H7 (cell line): ENCODE data around the gene TMEM217. TPM values are rescaled to one million over a fixed set of nuclear protein-coding genes. Genes with fewer than 3 reads are reported as not detected.
A peak's percentile ranks its signal among the peaks of the same experiment; 100 is the strongest.

Experiments
- DNase-seq: peaks from one replicate; pipeline ENCODE4 v3.0.0; 2012
- H3K27me3 ChIP-seq: 2 replicates; pipeline ENCODE4 v1.6.0; 2011; ENCODE audit warnings: mild to moderate bottlenecking, low read length; ENCODE audit not compliant: control insufficient read depth, insufficient read depth
- H3K36me3 ChIP-seq: replicated peaks from 2 replicates; pipeline ENCODE4 v1.5.1; 2011; ENCODE audit warnings: low read length; ENCODE audit not compliant: control insufficient read depth, insufficient read depth
- H3K4me3 ChIP-seq: 2 replicates; pipeline ENCODE4 v1.5.1; 2011; ENCODE audit warnings: low read depth, mild to moderate bottlenecking, control low read depth, low read length, moderate library complexity; ENCODE audit not compliant: insufficient read depth
- total RNA-seq: library from RNA; depleted of rRNA; stranded (reverse); fragments of >200 nt; shearing (Covaris generic); gene quantifications from 2 replicates; pipeline ENCODE4 v1.2.3, GENCODE V29; 2014

Gene TMEM217
- total RNA-seq, 1 experiment from 2014 or later, result 0.14 TPM

GRCh38 chr6:37265001-37265400 lies 7.1 kb upstream of the TMEM217 start:
- Histone ChIP-seq H3K4me3 (no peak overlapping the region), H3K27me3 (no peaks in the 10 kb centered on the region)

GRCh38 chr6:37262446-37263026 lies 4.6 kb upstream of the TMEM217 start:
- Histone ChIP-seq H3K36me3 (no peaks in the 10 kb centered on the region), H3K4me3 (no peak overlapping the region), H3K27me3 (no peaks in the 10 kb centered on the region)
- DNase-seq, result no peak

More at GRCh38 chr6:37265001-37265400, 7.1 kb upstream of the TMEM217 start:
- DNase-seq, result no peak
- peaks cover 1% of the 10 kb centered on the region; the same call in 1 of the 2 replicates for H3K36me3 ChIP-seq

GRCh38 chr6:37261198-37261597 lies 3.3 kb upstream of the TMEM217 start:
- H3K4me3 ChIP-seq, result no peak overlapping the region
- no peaks in the 10 kb centered on the region for H3K36me3 ChIP-seq
- H3K27me3 ChIP-seq, result no peaks in the 10 kb centered on the region
- DNase-seq, result no peak

GRCh38 chr6:37260444-37260843 lies 2.5 kb upstream of the TMEM217 start:
- Histone ChIP-seq H3K27me3 (no peaks in the 10 kb centered on the region), H3K36me3 (no peaks in the 10 kb centered on the region), H3K4me3 (no peak overlapping the region)
- no peak for DNase-seq

GRCh38 chr6:37260040-37260439 lies 2.1 kb upstream of the TMEM217 start:
- no peaks in the 10 kb centered on the region for H3K27me3 ChIP-seq
- DNase-seq, result no peak
- H3K36me3 ChIP-seq, result no peaks in the 10 kb centered on the region
- H3K4me3 ChIP-seq, result no peak overlapping the region

GRCh38 chr6:37259191-37259590 lies 1.2 kb upstream of the TMEM217 start:
- H3K4me3 ChIP-seq, result no peak overlapping the region
- no peaks in the 10 kb centered on the region for H3K36me3 ChIP-seq
- no peak for DNase-seq
- H3K27me3 ChIP-seq, result no peaks in the 10 kb centered on the region

GRCh38 chr6:37258405-37259105 lies 611 bp upstream of the TMEM217 start:
- peak overlapping the region; percentile 88 for H3K4me3 ChIP-seq
- no peaks in the 10 kb centered on the region for H3K36me3 ChIP-seq
- no peaks in the 10 kb centered on the region for H3K27me3 ChIP-seq
- DNase-seq, result no peak

- DNase-seq, result no peak
- H3K27me3 ChIP-seq, result no peaks in the 10 kb centered on the region
- no peaks in the 10 kb centered on the region for H3K36me3 ChIP-seq
- H3K4me3 ChIP-seq, result peak overlapping the region; percentile 24
Observed at GRCh38 chr6:37257320-37257633, 667 bp downstream of the TMEM217 start.

- Histone ChIP-seq H3K27me3 (no peaks in the 10 kb centered on the region), H3K4me3 (peak overlapping the region; percentile 24), H3K36me3 (no peaks in the 10 kb centered on the region)
- DNase-seq, result no peak
Observed at GRCh38 chr6:37256692-37257319, 1.1 kb downstream of the TMEM217 start.

- Histone ChIP-seq H3K36me3 (no peaks in the 10 kb centered on the region), H3K4me3 (no peak overlapping the region), H3K27me3 (no peaks in the 10 kb centered on the region)
- no peak for DNase-seq
Observed at GRCh38 chr6:37254881-37255280, 3.1 kb downstream of the TMEM217 start.

- no peak for DNase-seq
- Histone ChIP-seq H3K27me3 (no peaks in the 10 kb centered on the region), H3K36me3 (no peaks in the 10 kb centered on the region), H3K4me3 (no peak overlapping the region)
Observed at GRCh38 chr6:37253486-37254007, 4.4 kb downstream of the TMEM217 start.

- H3K27me3 ChIP-seq, result no peaks in the 10 kb centered on the region; the same call in 1 of the 2 replicates
- no peaks in the 10 kb centered on the region for H3K36me3 ChIP-seq
- DNase-seq, result no peak
- H3K4me3 ChIP-seq, result no peak overlapping the region
Observed at GRCh38 chr6:37251211-37251780, 6.6 kb downstream of the TMEM217 start.

- no peaks in the 10 kb centered on the region; the same call in 1 of the 2 replicates for H3K27me3 ChIP-seq
- DNase-seq, result no peak
- no peak overlapping the region for H3K4me3 ChIP-seq
- no peaks in the 10 kb centered on the region for H3K36me3 ChIP-seq
Observed at GRCh38 chr6:37244430-37245310, 13.3 kb downstream of the TMEM217 start.

- DNase-seq, result no peak
- H3K4me3 ChIP-seq, result no peak overlapping the region
Observed at GRCh38 chr6:37243816-37244370, 14.1 kb downstream of the TMEM217 start.

More at GRCh38 chr6:37243816-37244370, 14.1 kb downstream of the TMEM217 start:
- no peaks in the 10 kb centered on the region; the same call in 1 of the 2 replicates for H3K27me3 ChIP-seq
- no peaks in the 10 kb centered on the region for H3K36me3 ChIP-seq
